RWPE2 (cell line): ENCODE data around the gene NDUFV3.

Experiments
- ATAC-seq: fragments of 200-7000 bp; cut with Tn5 transposase; 3 replicates; pipeline ENCODE4 v1.9.1; 2021; ENCODE audit warnings: low read depth
- DNase-seq: peaks from one replicate; pipeline ENCODE4 v3.0.0-alpha.2; 2020; ENCODE audit warnings: low spot score
- H3K27ac ChIP-seq: fragments of 450-650 bp; 2 replicates; pipeline ENCODE4 v1.5.1; 2017; ENCODE audit warnings: mild to moderate bottlenecking; ENCODE audit not compliant: poor library complexity, severe bottlenecking
- H3K27me3 ChIP-seq: fragments of 250-450 bp; sonication (Bioruptor Pico); 2 replicates; pipeline ENCODE4 v1.5.1; 2021; ENCODE audit warnings: mild to moderate bottlenecking, moderate library complexity; ENCODE audit not compliant: insufficient read depth, poor library complexity, severe bottlenecking
- H3K36me3 ChIP-seq: fragments of 250-450 bp; sonication (Bioruptor Pico); 2 replicates; pipeline ENCODE4 v1.5.1; 2020; ENCODE audit warnings: low read depth, mild to moderate bottlenecking, moderate library complexity
- H3K4me1 ChIP-seq: fragments of 250-450 bp; sonication (Bioruptor Pico); 2 replicates; pipeline ENCODE4 v1.5.1; 2021; ENCODE audit warnings: mild to moderate bottlenecking, moderate library complexity; ENCODE audit not compliant: insufficient read depth, poor library complexity, severe bottlenecking
- H3K4me3 ChIP-seq: fragments of 250-450 bp; sonication (Bioruptor Pico); 2 replicates; pipeline ENCODE4 v1.5.1; 2021; ENCODE audit warnings: mild to moderate bottlenecking, moderate library complexity; ENCODE audit not compliant: severe bottlenecking
- H3K9me3 ChIP-seq: fragments of 250-450 bp; sonication (Bioruptor Pico); 2 replicates; pipeline ENCODE4 v1.5.1; 2021; ENCODE audit warnings: mild to moderate bottlenecking, moderate library complexity; ENCODE audit not compliant: severe bottlenecking
- CTCF ChIP-seq: fragments of 450-650 bp; IDR thresholded peaks from one replicate; pipeline ENCODE4 v1.5.1; 2017; ENCODE audit warnings: mild to moderate bottlenecking, moderate library complexity; ENCODE audit not compliant: poor library complexity, severe bottlenecking

The NDUFV3 gene

GRCh38 chr21:42913476-42913875, 20.4 kb downstream of the NDUFV3 start:
- Histone ChIP-seq H3K36me3 (peaks cover 23% of the 10 kb centered on the region), H3K27me3 (no peaks in the 10 kb centered on the region), H3K9me3 (no peaks in the 10 kb centered on the region), H3K4me1 (no peaks in the 10 kb centered on the region), H3K27ac (no peak overlapping the region), H3K4me3 (no peak overlapping the region)
- no peak for DNase-seq
- TF ChIP-seq CTCF: no peak
- ATAC-seq: peak; percentile 31; the same call in 1 of the 3 replicates

DNA sequence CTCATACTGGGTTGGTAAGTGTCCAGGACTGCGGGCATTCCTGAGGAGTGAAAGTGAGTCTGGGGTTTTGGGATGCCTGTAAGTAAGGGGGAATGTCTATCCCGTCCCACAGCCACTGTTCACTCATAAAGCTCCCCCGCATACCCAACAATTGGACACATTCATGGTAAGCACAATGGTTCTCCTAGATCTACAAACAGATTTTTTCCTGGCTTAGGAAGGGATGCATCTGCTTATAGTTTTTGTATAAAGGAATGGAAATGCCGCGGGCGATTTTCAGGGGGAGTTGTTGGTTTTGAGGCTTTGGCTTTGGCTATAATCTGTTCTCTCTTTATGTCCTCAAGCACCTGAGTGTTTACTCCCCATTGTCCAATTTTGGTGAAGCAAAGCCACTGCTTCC, 25.2 kb downstream of the NDUFV3 start:
- Histone ChIP-seq H3K9me3 (no peaks in the 10 kb centered on the region), H3K27me3 (no peaks in the 10 kb centered on the region), H3K27ac (no peak overlapping the region), H3K4me1 (no peaks in the 10 kb centered on the region), H3K4me3 (no peak overlapping the region), H3K36me3 (no peaks in the 10 kb centered on the region; the same call in 1 of the 2 replicates)
- no peak for TF ChIP-seq CTCF
- ATAC-seq: no peak
- no peak for DNase-seq

- Histone ChIP-seq H3K27ac (no peak overlapping the region), H3K4me1 (peaks cover 6% of the 10 kb centered on the region), H3K27me3 (no peaks in the 10 kb centered on the region), H3K9me3 (no peaks in the 10 kb centered on the region), H3K36me3 (no peaks in the 10 kb centered on the region), H3K4me3 (no peak overlapping the region)
- DNase-seq: no peak
- ATAC-seq: no peak
- no peak for TF ChIP-seq CTCF
These were observed 28.8 kb downstream of the NDUFV3 start for GRCh38 chr21:42921927-42922326.

- Histone ChIP-seq H3K36me3 (no peaks in the 10 kb centered on the region), H3K27ac (no peak overlapping the region), H3K9me3 (no peaks in the 10 kb centered on the region), H3K27me3 (no peaks in the 10 kb centered on the region), H3K4me1 (peaks cover 6% of the 10 kb centered on the region), H3K4me3 (no peak overlapping the region)
- DNase-seq (no peak), ATAC-seq (no peak)
- TF ChIP-seq CTCF: no peak
These were observed 29.8 kb downstream of the NDUFV3 start for GRCh38 chr21:42922918-42923317.

GRCh38 chr21:42923553-42924432, 30.7 kb downstream of the NDUFV3 start:
- ATAC-seq (peak; percentile 92), DNase-seq (no peak)
- peak; percentile 96 for TF ChIP-seq CTCF
- Histone ChIP-seq H3K27ac (peak overlapping the region; percentile 32), H3K36me3 (no peaks in the 10 kb centered on the region), H3K4me3 (no peak overlapping the region), H3K9me3 (no peaks in the 10 kb centered on the region), H3K4me1 (peaks cover 6% of the 10 kb centered on the region), H3K27me3 (no peaks in the 10 kb centered on the region)
